ENCODE measurements around the gene FGF2.

DNA sequence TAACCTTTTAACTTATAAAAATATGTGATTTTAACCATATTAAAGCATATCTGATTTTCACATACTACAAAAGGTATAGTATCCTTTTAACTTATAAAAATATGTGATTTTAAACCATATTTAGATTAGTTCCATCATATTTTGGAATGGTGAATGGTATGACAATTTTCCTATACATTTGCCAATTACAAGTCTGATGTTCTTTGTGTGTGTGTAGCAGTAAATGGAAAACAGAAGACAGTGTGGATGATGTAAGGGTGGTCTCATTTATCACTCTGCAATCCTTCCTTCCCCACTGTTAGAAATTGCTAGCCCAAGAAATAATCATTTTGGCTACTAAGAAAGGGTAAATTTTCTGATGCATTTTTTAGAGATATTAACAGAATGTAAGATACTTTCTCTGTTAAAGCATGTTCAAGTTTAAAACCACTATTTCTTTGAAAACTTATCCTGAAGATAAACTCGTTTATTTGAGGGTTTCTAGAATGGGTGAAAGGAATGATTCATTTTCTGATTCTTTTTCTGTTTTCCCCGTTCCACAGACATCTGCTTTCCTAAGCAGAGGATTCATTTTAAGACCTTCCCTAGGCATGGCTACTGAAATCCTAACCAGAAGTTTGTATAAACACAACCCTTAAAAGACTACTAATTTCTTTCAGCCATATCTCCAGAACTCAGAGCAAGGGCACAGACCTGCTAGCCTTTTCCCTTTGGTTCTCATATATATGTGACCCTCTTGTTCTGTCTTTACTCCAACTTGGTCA is 74.8 kb downstream of the FGF2 start:
- TF ChIP-seq, protein P1, sequence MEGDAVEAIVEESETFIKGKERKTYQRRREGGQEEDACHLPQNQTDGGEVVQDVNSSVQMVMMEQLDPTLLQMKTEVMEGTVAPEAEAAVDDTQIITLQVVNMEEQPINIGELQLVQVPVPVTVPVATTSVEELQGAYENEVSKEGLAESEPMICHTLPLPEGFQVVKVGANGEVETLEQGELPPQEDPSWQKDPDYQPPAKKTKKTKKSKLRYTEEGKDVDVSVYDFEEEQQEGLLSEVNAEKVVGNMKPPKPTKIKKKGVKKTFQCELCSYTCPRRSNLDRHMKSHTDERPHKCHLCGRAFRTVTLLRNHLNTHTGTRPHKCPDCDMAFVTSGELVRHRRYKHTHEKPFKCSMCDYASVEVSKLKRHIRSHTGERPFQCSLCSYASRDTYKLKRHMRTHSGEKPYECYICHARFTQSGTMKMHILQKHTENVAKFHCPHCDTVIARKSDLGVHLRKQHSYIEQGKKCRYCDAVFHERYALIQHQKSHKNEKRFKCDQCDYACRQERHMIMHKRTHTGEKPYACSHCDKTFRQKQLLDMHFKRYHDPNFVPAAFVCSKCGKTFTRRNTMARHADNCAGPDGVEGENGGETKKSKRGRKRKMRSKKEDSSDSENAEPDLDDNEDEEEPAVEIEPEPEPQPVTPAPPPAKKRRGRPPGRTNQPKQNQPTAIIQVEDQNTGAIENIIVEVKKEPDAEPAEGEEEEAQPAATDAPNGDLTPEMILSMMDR (IDR thresholded peaks at IDR 0.05) = no peak
- TF ChIP-seq POLR2AphosphoS5 (IDR thresholded peaks at IDR 0.05) = no peak
